ENCODE measurements around the gene GSDME. TPM values are rescaled to one million over a fixed set of nuclear protein-coding genes. Genes with fewer than 3 reads are reported as not detected.

The GSDME gene
- total and polyA plus RNA-seq, 8 donors = 8.3 to 16.6 (median 12.4) TPM

DNA sequence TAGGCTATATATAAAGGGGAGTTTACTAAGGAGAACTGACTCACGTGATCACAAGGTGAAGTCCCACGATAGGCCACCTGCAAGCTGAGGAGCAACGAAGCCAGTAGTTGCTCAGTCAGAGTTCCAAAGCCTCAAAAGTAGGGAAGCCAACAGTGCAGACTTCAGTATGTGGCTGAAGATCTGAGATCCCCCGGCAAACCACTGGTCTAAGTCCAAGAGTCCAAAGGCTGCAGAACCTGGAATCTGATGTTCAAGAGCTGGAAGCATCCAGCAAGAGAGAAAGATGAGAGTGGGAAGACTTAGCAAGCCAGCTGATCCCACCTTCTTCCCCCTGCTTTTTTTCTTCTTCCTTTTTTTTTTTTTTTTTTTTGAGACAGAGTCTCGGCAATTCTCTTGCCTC, 27.0 kb upstream of the GSDME start:
- Histone ChIP-seq H3K27ac (no peak overlapping the region), H3K36me3 (no peaks in the 10 kb centered on the region), H3K4me1 (peaks cover 0 to 5% of the 10 kb centered on the region in 2 donors), H3K4me3 (no peak overlapping the region), H3K9me3 (no peaks in the 10 kb centered on the region), H3K27me3 (no peaks in the 10 kb centered on the region)
- DNase-seq = no peak
- intact Hi-C loops (cut with DNase I) = no loop called here
- ATAC-seq = no peak
- TF ChIP-seq CTCF (IDR thresholded peaks at IDR 0.05) = no peak

- Histone ChIP-seq H3K36me3 (no peaks in the 10 kb centered on the region), H3K4me1 (peaks cover 0 to 7% of the 10 kb centered on the region in 2 donors), H3K9me3 (no peaks in the 10 kb centered on the region), H3K4me3 (no peak overlapping the region), H3K27me3 (no peaks in the 10 kb centered on the region), H3K27ac (no peak overlapping the region)
- TF ChIP-seq CTCF (IDR thresholded peaks at IDR 0.05) = no peak
- ATAC-seq = no peak
- no peak for DNase-seq
- intact Hi-C loops (cut with DNase I) = no loop called here
Measured at GRCh38 chr7:24783698-24784097, 26.4 kb upstream of the GSDME start.

GRCh38 chr7:24781106-24781505, 23.8 kb upstream of the GSDME start:
- peak in 1 of 4 donors; percentile 46 for DNase-seq
- Histone ChIP-seq H3K9me3 (no peaks in the 10 kb centered on the region), H3K36me3 (no peaks in the 10 kb centered on the region), H3K4me1 (peaks cover 0 to 7% of the 10 kb centered on the region in 2 donors), H3K27me3 (no peaks in the 10 kb centered on the region), H3K27ac (no peak overlapping the region), H3K4me3 (no peak overlapping the region)
- intact Hi-C loops (cut with DNase I) = no loop called here
- peak; percentile 73 for ATAC-seq
- no peak for TF ChIP-seq CTCF (IDR thresholded peaks at IDR 0.05)

DNA sequence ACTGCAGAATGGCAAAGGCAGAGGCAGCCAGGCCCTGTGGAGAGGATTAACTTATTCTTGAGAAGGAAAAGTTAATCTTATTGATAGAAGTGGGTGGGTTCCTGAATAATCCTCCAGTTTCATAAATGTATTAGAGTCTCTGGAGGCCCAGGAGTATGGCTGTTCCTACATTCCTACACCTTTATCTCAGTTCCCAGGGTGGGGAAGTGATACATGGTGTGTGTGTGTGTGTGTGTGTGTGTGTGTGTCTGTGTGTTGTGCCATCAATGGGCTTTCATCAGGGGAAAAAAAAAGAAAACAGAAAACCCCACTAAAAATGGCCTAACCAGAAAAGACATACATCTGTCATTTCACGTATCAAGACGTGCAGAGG, 22.0 kb upstream of the GSDME start:
- H3K4me1 ChIP-seq = peaks cover 0 to 7% of the 10 kb centered on the region in 2 donors
- peak overlapping the region in 1 of 2 donors; percentile 45 for H3K27ac ChIP-seq
- no peak for DNase-seq
- intact Hi-C loops (cut with DNase I) = no loop called here
- no peaks in the 10 kb centered on the region for H3K27me3 ChIP-seq
- ATAC-seq = no peak
- H3K4me3 ChIP-seq = no peak overlapping the region
- no peaks in the 10 kb centered on the region for H3K36me3 ChIP-seq
- no peak for TF ChIP-seq CTCF (IDR thresholded peaks at IDR 0.05)
- no peaks in the 10 kb centered on the region for H3K9me3 ChIP-seq

DNA sequence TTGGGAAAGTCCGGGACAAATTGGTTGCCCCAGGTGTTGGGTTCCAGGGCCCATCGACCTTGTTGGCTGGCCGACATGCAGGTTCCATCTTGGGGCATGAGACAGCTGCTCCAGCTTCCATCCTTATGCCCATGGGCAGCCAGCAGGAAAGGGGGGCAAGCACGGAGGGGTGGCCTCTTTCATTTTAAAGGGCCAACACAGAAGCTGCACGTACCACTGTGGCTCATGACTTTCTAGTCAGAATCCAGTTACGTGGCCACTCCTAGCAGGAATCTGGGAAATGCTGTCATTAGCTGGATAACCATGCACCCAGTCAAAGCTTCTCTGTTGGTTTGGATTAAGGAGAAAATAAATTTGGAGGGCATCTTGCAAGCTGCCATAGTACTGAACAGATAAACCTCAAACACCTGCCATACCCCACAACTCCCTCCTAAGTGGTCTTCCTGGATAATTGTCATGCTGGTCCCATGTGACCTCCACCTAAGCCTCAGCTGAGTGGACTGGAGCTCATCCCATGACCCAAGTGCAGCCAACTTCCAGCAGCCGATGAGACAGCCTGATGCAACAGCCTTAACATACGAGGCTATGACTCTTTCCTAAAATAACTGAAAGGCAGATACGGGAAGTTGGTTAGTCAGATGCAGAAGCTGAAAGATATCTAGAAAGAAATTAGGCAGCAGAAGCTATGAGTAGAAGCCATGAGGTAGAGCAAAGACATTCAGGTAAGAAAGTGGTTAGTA, 21.4 kb upstream of the GSDME start:
- Histone ChIP-seq H3K4me3 (no peak overlapping the region), H3K27me3 (no peaks in the 10 kb centered on the region), H3K27ac (peak overlapping the region in 1 of 2 donors; percentile 45), H3K36me3 (no peaks in the 10 kb centered on the region), H3K9me3 (no peaks in the 10 kb centered on the region), H3K4me1 (peaks cover 0 to 7% of the 10 kb centered on the region in 2 donors)
- DNase-seq (peak in 1 of 4 donors; percentile 71), ATAC-seq (peak; percentile 71)
- no peak for TF ChIP-seq CTCF (IDR thresholded peaks at IDR 0.05)
- intact Hi-C loops (cut with DNase I) = no loop called here

All from left lung (tissue), 10 donors.